ENCODE results near the gene TBC1D24.
"Not testable (repeated sequence)": the region's sequence is repeated elsewhere in the genome, so short reads cannot be mapped to it uniquely, and the experiment has no call there.

Gene TBC1D24

GRCh38 chr16:2474877-2475412 is at the start of gene TBC1D24:
Gene TBC1D24 (plus strand): TSS chr16:2475127. CDS start chr16:2496149, 21,022 bp downstream.
- DNase-seq: peak; percentile 23 to 69 (median 43)

- no peak for DNase-seq
These were observed 49.0 kb upstream of the TBC1D24 start for GRCh38 chr16:2425825-2426430.

- DNase-seq: no peak
These were observed 48.0 kb upstream of the TBC1D24 start for GRCh38 chr16:2426941-2427361.

- no peak for DNase-seq
These were observed 47.4 kb upstream of the TBC1D24 start for GRCh38 chr16:2427526-2427925.

DNA sequence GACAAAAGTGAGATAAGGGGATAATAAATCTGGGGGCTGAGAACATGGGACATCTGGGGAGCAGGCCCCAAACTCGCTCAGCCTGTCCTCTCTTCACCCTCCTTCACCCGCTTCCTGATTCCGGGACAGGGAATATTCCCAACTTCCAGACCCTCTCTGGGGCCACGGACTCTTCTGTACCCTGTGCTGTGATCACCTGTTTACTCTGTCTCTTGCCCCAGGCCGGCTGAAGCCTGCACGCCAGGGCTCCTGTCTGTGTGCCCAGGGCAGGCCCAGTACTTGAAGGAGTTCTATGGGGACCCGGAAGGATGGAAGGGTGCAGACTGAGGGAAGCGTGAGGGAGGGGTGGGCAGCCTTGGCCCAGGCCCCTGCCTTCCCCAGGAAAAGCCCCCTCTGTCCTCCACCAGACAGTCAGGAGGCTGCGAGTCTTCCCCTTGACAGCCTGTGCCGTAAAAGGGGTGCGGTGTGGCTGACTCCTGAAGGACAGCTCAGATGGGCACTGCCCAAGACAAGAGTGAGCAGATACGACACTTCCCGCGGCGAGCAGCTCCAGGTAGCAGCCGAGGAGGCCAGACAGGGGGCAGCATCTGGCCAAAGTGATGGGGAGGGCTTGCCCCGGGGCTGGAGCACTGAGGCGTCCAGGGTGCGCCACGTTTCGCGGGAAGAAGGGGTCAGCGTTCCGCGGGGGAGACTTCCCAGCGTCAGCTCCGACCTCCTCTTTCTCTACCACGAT is 46.7 kb upstream of the TBC1D24 start:
- DNase-seq: no peak

DNA sequence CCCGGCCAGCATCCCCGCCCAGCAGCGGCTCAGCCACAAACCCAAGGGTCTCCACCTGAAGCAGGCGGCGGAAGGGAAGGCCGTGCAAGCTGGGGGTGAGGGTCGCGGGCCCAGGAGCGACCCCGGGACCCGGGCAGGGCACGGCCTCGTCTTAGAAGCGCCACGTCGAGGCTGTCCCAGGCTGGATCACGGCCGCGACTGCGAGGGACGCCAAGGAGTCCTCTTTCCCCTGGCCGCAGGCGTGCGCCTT is 46.2 kb upstream of the TBC1D24 start:
- no peak for DNase-seq

- DNase-seq: peak; percentile 92 to 98 (median 95)
These were observed 45.7 kb upstream of the TBC1D24 start, which contains the start of gene CCNF for GRCh38 chr16:2429034-2429770. Gene CCNF (plus strand): TSS chr16:2429447. CDS start chr16:2429482, 35 bp downstream.

DNA sequence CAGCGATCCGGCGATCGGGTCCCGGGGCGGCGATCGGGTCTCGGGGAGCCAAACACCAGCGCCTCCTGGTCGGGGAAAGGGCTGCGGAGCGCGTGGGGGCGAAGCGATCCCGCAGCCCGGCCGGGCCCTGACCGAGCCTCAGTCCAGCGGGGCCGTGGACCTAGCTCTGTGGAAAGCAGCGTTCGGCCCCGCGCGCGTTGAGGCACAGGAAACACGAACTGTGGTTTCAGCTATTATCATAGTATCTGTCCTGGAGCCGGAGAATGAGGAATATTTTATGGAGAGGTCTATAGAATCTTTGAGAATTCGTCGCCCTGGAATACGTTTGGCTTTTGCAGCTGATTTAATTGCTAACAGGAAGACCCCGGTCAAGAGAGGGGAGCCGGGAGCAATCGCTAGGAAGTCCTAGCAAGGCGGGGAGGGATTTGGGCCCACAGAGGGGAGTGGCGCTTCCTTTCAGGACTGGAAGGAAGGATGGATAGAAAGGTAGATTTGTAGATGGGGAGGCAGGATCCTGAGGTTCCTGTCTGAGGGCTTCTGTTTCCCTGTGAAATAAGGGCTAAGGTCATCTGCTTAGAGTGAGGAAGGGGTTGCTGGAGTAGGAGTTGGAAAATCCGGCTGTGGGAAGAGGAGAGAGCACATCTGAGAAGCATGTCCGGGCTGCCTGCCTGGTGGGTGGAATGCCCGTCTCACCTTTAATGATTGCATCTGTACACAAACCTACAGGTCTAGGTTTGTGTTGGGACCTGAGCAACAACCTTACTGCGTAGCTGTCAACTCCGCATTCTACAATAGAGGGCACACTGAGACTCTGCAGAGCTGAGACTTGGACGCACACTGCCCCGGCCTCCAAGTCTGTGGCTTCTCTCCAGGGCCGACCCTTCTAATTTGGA is 44.9 kb upstream of the TBC1D24 start:
- DNase-seq: no peak

DNA sequence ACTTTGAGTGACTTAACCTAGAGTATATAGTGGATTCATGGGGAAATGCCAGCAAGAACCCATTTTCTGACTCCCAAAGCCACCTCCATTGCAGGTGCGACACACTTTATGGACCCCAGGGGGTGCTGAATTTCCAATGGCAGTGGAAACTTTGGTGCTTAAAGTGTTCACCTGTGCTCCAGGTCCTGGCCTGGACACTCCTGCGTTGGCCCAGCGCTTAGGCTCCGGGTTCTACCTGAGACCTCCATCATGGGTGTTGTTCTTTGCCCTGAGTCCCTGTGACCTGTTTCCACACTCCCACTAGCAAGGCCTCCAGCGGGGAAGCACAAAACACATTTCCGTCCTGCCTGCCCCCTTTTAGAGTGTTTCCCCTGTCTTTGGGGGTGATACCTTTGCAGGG is 42.6 kb upstream of the TBC1D24 start:
- DNase-seq: no peak

DNA sequence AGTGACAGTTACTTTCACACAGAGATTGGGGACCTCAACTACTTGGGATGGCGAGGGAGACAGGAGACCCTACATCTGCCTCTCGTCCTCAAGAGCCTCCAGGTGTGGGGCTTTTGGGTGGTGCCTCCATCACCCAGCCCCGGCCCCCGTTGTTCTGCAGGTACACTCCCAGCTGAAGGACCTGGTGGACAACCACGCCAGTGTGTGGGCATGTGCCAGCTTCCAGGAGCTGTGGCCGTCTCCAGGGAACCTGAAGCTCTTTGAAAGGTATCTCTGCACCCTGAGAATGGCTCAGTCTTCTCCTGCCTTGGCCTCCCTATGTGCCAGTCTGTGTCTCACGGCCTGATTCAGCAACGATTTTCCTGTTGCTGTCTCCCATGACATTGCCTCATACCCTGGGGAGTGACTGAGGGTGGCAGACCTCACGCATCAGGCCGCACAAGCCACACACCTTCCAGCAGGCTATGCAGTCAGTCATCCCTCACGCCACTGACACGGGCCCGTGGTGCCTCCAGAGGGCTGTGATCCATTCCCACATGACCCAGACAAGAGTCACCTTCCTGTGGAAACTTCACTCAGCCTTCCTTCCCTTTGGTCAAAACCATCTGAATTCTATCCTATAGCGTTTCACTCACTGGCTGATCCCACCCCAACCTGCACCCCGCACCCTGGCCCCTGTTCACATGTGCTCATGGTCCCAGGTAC is 42.0 kb upstream of the TBC1D24 start:
- no peak for DNase-seq

- not testable (repeated sequence) for DNase-seq
These were observed 39.7 kb upstream of the TBC1D24 start for GRCh38 chr16:2435236-2435635.

- no peak for DNase-seq
These were observed 38.8 kb upstream of the TBC1D24 start for GRCh38 chr16:2436110-2436509.

DNA sequence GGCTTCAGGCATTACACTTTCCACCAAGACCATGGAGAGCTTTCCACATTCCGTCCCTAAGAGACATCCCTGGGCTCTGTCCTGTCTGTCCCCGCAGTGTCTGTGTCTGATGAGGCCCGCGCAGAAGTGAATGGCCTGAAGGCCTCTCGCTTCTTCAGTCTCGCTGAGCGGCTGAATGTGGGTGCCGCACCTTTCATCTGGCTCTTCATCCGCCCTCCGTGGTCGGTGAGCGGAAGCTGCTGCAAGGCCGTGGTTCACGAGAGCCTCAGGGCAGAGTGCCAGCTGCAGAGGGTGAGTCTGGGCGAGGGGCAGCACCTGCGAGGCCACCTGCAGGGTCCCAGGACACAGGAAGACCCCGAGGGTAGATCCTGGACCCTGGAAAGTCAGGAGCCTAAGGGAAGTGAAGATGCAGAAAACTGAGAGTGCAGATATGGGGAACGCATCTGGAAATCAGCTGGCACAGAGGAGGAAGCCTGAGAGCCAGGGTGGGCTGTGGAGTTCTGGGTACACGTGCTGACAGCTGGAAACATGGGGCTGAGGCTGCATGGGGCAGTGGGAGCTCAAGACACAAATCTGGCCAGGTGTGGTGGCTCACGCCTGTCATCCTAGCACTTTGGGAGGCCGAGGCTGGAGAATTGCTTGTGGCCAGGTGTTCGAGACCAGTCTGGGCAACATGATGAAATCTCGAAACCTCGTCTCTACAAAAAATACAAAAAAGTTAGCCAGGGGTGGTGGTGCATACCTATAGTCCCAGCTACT is 37.7 kb upstream of the TBC1D24 start:
- DNase-seq: no peak

- no peak for DNase-seq
These were observed 36.8 kb upstream of the TBC1D24 start for GRCh38 chr16:2438121-2438520.

DNA sequence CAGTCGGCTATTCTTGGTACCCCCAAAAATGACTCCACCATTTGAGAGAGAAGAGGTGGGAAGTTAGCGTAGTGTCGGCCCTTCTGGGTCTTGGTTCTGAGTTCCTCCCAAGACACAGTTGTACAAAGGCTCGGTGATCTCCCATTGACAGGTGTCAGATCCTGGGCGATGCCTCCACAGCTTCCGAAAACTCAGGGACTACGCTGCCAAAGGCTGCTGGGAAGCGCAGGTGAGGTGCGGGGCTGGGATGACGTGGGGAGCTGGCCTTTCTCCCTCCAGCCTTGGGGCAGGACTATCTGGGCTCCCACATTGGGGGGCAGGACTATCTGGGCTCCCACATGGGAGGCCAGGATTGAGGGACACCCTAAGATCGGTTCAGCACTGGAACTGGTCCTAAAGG is 35.3 kb upstream of the TBC1D24 start:
- no peak for DNase-seq

GRCh38 chr16:2441143-2441804 is 33.7 kb upstream of the TBC1D24 start:
- not testable (repeated sequence) for DNase-seq

GRCh38 chr16:2443555-2443954 is 31.4 kb upstream of the TBC1D24 start:
- no peak for DNase-seq

DNA sequence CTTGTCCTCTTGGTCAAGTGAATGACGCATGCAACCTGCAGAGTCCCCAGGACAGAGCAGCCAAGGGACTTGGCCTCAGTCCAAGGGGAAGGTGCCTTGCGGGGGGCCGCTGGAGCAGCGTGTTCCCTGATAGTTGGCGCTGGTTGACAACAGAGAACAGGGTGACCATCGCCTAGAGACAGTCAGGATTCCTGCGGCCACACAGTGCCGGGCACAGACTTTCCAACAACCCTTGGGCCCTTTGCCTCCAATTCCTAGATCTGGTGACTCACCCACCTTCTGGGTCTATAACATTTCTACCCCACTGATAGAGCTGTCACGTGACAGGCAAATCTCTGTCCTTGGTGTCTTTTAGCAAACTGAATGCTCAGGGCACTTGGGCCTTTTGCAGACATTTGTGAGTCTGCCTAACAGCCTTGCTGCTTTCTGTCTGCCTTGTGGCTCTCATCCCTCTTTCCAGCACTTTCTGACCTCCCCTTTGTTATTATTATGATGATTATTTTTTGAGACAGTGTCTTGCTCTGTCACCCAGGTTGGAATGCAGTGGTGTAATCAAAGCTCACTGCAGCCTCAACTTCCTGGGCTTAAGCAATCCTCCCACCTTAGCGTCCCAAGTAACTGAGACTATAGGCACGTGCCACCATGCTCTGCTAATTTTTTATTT is 26.9 kb upstream of the TBC1D24 start:
- DNase-seq: no peak

- no peak for DNase-seq
These were observed 25.8 kb upstream of the TBC1D24 start for GRCh38 chr16:2449118-2449517.

DNA sequence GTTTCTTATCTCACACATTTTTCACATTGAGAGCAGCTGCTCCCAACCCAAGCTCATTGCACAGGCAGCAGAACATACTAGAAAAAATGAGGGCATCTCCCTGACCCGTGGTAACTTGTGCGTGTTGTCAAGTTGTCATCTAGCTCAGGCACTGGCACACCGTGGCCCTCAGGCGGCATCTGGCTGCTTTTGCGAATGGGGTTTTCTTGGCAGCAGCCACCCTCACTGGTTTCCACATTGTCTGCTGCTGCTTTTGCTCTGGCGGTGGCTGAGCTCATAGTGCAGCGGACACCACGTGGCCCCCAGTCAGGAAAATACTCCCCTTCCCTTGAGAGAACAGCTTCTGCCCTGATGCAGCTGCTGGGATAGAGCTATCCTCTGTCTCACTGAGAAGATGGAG is 24.4 kb upstream of the TBC1D24 start:
- DNase-seq: no peak
